SU-DHL-6 (cell line): ENCODE data around the gene MCRIP2.

Experiments used
- EZH2phosphoT487 ChIP-seq: fragments of 200-600 bp; sonication (generic), shearing (Covaris generic); conservative IDR thresholded peaks from 2 replicates; pipeline ENCODE4 v1.6.1; 2018; ENCODE audit warnings: mild to moderate bottlenecking, antibody characterized with exemption, low read length, moderate library complexity, mixed read lengths
- TF ChIP-seq, protein P1 (sequence below): fragments of 200-600 bp; sonication (generic); IDR thresholded peaks from one replicate; pipeline ENCODE4 v1.5.1; 2017; ENCODE audit warnings: antibody characterized with exemption, mild to moderate bottlenecking, low read length, moderate library complexity; ENCODE audit not compliant: insufficient read depth, poor library complexity, severe bottlenecking

GRCh38 chr16:680967-681745, 39.5 kb downstream of the MCRIP2 start:
- TF ChIP-seq, protein P1, sequence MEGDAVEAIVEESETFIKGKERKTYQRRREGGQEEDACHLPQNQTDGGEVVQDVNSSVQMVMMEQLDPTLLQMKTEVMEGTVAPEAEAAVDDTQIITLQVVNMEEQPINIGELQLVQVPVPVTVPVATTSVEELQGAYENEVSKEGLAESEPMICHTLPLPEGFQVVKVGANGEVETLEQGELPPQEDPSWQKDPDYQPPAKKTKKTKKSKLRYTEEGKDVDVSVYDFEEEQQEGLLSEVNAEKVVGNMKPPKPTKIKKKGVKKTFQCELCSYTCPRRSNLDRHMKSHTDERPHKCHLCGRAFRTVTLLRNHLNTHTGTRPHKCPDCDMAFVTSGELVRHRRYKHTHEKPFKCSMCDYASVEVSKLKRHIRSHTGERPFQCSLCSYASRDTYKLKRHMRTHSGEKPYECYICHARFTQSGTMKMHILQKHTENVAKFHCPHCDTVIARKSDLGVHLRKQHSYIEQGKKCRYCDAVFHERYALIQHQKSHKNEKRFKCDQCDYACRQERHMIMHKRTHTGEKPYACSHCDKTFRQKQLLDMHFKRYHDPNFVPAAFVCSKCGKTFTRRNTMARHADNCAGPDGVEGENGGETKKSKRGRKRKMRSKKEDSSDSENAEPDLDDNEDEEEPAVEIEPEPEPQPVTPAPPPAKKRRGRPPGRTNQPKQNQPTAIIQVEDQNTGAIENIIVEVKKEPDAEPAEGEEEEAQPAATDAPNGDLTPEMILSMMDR: peak; percentile 10
- TF ChIP-seq EZH2phosphoT487: no peak
